GM10266 (cell line): ENCODE measurements around the gene KCNH2.

Experiments
- DNase-seq: peaks from one replicate; pipeline ENCODE4 v3.0.0; 2012; ENCODE audit errors: extremely low spot score
- TF ChIP-seq, protein P1 (sequence below): IDR thresholded peaks from 2 replicates; pipeline ENCODE4 v1.5.1; 2012; ENCODE audit warnings: mild to moderate bottlenecking, low read depth; ENCODE audit not compliant: control insufficient read depth, insufficient read depth; ENCODE audit errors: missing control alignments

The KCNH2 gene

DNA sequence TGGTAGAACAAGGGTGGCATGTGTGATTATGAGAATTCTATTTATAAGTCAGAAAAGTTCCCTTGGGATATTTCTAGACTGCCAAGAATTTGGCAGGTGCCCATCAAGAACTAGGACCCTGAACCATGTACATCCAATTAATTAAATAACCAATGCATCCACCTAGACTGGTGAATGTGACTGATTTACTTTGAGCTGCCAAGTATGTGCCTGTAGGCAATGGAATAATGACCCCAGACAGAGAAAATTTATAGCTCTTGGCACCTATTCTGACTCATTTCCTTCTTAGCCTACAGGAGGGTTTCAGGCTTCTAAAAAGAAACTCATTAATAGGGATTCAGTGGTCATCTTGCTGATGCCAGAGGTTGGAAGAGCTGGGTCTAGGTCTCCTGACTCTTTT lies 54.9 kb downstream of the KCNH2 start:
- DNase-seq = no peak
- TF ChIP-seq, protein P1, sequence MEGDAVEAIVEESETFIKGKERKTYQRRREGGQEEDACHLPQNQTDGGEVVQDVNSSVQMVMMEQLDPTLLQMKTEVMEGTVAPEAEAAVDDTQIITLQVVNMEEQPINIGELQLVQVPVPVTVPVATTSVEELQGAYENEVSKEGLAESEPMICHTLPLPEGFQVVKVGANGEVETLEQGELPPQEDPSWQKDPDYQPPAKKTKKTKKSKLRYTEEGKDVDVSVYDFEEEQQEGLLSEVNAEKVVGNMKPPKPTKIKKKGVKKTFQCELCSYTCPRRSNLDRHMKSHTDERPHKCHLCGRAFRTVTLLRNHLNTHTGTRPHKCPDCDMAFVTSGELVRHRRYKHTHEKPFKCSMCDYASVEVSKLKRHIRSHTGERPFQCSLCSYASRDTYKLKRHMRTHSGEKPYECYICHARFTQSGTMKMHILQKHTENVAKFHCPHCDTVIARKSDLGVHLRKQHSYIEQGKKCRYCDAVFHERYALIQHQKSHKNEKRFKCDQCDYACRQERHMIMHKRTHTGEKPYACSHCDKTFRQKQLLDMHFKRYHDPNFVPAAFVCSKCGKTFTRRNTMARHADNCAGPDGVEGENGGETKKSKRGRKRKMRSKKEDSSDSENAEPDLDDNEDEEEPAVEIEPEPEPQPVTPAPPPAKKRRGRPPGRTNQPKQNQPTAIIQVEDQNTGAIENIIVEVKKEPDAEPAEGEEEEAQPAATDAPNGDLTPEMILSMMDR = no peak

DNA sequence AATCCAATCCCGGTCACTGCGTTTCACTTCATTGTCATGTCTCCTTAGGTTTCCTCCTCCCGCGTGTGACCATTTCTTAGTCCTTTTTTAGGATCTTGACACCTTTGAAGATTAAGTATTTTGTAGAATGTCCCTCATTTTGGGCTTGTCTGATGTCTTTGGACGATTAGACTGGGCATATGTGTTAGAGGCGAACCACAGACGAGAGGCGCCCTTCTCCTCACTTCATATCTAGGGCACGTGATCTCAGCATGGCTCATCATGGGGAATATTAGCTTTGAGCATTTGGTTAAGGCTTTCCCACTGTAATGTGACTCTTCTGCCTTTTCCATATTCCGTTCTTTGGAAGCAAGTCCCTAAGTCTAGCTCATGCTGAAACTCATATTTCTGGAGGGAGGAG lies 59.0 kb downstream of the KCNH2 start:
- no peak for DNase-seq
- TF ChIP-seq, protein P1 = no peak

DNA sequence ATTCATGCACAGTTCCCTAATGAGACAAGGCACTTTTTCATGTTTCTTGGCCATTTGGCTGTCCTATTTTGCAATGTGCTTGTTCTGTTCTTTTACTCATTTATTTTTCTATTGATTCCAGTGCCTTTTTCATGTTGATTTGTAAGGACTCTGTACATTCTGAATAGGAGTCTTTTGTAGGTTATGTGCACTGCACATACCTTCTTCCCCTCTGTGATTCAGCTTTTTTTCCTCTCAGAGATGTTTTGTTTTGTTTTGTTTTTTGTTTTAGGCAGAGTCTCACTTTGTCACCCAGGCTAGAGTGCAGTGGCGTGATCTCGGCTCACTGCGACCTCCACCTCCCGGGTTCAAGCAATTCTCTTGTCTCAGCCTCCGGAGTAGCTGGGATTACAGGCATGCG lies 59.7 kb downstream of the KCNH2 start:
- no peak for DNase-seq
- TF ChIP-seq, protein P1 = no peak

DNA sequence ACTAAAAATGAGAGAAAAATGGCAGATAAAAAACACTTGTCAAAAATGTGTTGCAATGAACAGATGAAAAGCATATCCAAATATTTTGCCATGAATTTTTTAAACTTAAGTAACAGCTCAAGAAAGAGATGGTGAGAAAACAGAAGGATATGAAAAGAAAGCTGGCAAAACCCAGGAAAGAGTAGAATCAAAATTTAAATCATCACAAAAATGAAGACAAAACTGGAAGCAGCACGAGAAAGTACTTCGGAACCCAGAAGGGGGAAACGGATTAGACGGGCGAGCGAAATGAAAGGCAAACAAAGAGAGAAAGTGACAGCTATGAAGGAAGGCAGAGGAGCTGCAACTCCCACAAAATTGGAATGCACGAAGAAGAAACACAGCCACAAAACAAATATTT lies 60.2 kb downstream of the KCNH2 start:
- DNase-seq = no peak
- TF ChIP-seq, protein P1 = no peak

DNA sequence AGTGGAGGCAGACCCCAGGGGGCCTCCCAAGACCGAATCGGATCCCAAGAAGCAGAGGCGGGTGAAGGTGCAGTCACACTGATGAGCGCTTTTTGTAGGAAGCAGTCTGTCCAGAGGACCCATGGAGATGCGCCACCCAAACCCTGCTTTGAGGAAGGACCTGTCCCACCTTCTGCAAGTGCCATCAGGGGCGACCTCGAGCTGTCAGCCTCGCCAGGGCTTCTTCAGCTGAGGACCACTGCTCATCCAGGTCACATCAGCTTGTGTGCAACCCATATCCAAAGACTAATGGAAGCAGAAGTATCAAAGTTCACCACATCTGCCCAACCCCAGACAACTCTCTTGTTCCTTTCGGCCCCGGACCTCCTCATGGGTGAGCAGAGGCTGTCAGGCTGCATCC lies 61.5 kb downstream of the KCNH2 start:
- no peak for DNase-seq
- TF ChIP-seq, protein P1 = no peak

DNA sequence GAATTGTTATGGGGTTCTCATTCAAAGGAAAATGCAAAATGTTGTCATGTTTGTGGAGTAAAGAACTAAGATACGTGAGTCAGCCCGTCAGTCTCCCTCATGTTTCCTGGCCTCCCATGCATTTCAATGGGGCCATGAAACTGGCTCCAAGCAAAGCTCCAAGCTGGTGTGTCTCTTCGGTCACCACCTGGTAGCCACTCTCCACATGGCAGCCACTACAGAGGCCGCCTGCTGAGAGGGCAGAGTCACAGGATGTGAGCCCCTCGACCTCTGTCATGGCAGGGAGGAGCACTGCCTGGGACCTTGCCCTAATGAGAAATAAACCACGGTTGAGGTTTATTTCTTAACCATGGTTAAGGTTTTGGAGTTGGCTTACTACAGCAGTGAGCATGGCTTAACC lies 63.2 kb downstream of the KCNH2 start:
- TF ChIP-seq, protein P1 = no peak
- no peak for DNase-seq

DNA sequence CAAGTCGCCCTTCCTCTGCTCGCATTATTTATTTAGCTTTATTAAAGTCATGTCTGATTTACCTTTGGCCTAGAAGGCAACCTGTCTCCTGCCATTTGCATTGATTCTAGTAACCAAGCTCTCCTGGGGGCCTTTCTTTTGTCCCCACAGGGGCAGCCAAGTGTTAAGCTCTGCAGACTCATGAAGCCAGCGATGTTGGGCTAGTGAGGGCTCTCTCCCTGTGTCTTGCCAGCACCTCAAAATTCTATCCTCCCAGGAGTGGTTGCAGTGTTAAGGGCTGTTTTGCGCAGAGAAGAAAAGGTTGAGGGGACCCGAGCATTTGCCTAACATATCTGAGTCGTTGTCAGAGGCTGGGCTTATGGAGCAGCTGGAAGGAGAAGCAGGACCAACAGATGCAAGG lies 63.9 kb downstream of the KCNH2 start:
- no peak for DNase-seq
- TF ChIP-seq, protein P1 = no peak
